HFFc6 (cell line): Measurements from ENCODE around the gene GDPD4. TPM values are rescaled to one million over a fixed set of nuclear protein-coding genes. Genes with fewer than 3 reads are reported as not detected.

ENCODE experiments used
- DNase-seq: peaks from one replicate; pipeline ENCODE4 v3.0.0-alpha.2; 2018
- H3K27ac Mint-ChIP-seq: 2 replicates; pipeline ENCODE4 v1.8.0; 2020; ENCODE audit warnings: mild to moderate bottlenecking, mixed read lengths
- H3K27me3 Mint-ChIP-seq: 2 replicates; pipeline ENCODE4 v1.8.0; 2021; ENCODE audit warnings: mild to moderate bottlenecking, moderate library complexity, mixed read lengths; ENCODE audit not compliant: insufficient read depth
- H3K36me3 Mint-ChIP-seq: 2 replicates; pipeline ENCODE4 v1.8.0; 2021; ENCODE audit warnings: low read depth, mixed read lengths
- H3K4me1 Mint-ChIP-seq: 2 replicates; pipeline ENCODE4 v1.8.0; 2020; ENCODE audit warnings: low read depth, mixed read lengths
- H3K4me3 Mint-ChIP-seq: 2 replicates; pipeline ENCODE4 v1.8.0; 2020; ENCODE audit warnings: mild to moderate bottlenecking, moderate library complexity, mixed read lengths
- H3K9me3 Mint-ChIP-seq: 2 replicates; pipeline ENCODE4 v1.8.0; 2020; ENCODE audit warnings: mild to moderate bottlenecking, mixed read lengths
- CTCF ChIP-seq: fragments of 200-600 bp; sonication (generic); IDR thresholded peaks from 2 replicates; pipeline ENCODE4 v1.5.0; 2021; ENCODE audit warnings: antibody characterized with exemption, mild to moderate bottlenecking
- total RNA-seq, 6 experiments: library from RNA; stranded (reverse); fragmentation: NEBNext Ultra II Directional; extraction: Animal tissue kit (Norgen Biotek cat#: 25700); gene quantifications; 2 replicates in 1 of 6; 3 replicates in 5 of 6; pipeline ENCODE4 v1.2.3, GENCODE V29; 2021

The GDPD4 gene
- total RNA-seq, 6 experiments from 2014 or later = not detected

DNA sequence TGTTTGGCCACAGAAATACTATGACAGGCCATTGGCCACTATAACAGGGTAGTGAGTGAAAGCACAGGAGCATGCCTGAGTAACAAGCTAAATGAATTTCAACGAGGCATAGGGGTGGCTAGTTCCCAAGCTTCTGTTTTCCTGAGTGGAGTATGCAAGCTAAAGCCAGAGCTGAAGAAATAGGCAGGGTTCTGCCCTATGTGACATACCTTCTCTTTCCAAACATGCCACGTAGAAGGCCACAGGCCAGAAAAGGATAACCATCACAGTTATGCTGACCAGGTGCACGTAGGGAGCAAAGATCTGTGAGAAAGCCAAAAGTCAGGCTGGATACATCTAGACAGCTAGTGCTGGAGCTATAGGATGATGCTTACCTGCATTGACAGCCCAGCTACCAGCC is 30.6 kb downstream of the GDPD4 start:
- Mint-ChIP-seq H3K27ac (no peak overlapping the region), H3K4me1 (peaks cover 36% of the 10 kb centered on the region), H3K36me3 (no peaks in the 10 kb centered on the region), H3K27me3 (no peaks in the 10 kb centered on the region), H3K4me3 (no peak overlapping the region), H3K9me3 (no peaks in the 10 kb centered on the region)
- no peak for TF ChIP-seq CTCF
- DNase-seq = no peak

DNA sequence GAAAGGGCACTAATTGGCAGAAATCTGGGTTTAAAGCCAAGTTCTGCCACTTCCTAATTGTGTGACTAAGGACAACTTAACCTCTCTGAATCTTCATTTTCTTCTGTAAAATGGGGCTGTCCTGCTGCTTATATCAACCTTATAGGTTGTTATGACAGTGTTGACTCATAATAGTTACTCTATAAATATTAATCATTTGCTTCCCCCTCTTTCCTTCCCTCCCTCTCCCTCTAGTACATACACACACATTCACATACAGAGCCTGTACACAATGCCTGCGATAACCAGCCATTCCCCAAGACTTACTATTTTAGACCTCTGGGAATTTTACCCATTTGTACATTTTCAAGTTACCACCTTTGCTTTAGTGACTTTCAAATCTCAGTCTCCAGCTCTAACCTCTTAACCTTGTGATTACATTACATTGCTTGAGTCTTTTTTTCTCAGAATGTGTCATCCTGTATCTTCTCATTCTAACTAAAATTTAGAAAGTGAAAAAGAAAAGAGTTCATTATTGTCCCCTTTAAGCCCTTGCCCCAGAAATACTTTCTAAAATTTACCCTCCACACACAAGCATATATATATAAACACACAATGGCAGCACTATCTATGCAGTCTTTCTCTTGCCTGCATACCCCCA is 31.9 kb downstream of the GDPD4 start:
- Mint-ChIP-seq H3K4me1 (peaks cover 40% of the 10 kb centered on the region), H3K36me3 (no peaks in the 10 kb centered on the region), H3K4me3 (no peak overlapping the region), H3K27me3 (no peaks in the 10 kb centered on the region), H3K9me3 (no peaks in the 10 kb centered on the region), H3K27ac (peak overlapping the region; percentile 88)
- DNase-seq = peak; percentile 27
- TF ChIP-seq CTCF = no peak

- Mint-ChIP-seq H3K27ac (peak overlapping the region; percentile 88), H3K4me3 (peak overlapping the region; percentile 70), H3K36me3 (peaks cover 8% of the 10 kb centered on the region), H3K27me3 (no peaks in the 10 kb centered on the region), H3K4me1 (peaks cover 40% of the 10 kb centered on the region), H3K9me3 (peaks cover 7% of the 10 kb centered on the region; the same call in 1 of the 2 replicates)
- TF ChIP-seq CTCF = no peak
- DNase-seq = peak; percentile 82
Observed at GRCh38 chr11:77267962-77268361, 33.5 kb downstream of the GDPD4 start.

- H3K27me3 Mint-ChIP-seq = no peaks in the 10 kb centered on the region
- TF ChIP-seq CTCF = no peak
- DNase-seq = no peak
- no peak overlapping the region for H3K4me3 Mint-ChIP-seq
- peaks cover 40% of the 10 kb centered on the region for H3K4me1 Mint-ChIP-seq
- H3K9me3 Mint-ChIP-seq = peaks cover 17% of the 10 kb centered on the region
- H3K36me3 Mint-ChIP-seq = peaks cover 19% of the 10 kb centered on the region
- no peak overlapping the region for H3K27ac Mint-ChIP-seq
Observed at GRCh38 chr11:77266766-77267165, 34.7 kb downstream of the GDPD4 start.

- no peak overlapping the region for H3K27ac Mint-ChIP-seq
- DNase-seq = no peak
- no peaks in the 10 kb centered on the region; the same call in 1 of the 2 replicates for H3K27me3 Mint-ChIP-seq
- no peak overlapping the region for H3K4me3 Mint-ChIP-seq
- H3K9me3 Mint-ChIP-seq = peaks cover 17% of the 10 kb centered on the region
- peaks cover 31% of the 10 kb centered on the region for H3K4me1 Mint-ChIP-seq
- TF ChIP-seq CTCF = no peak
- peaks cover 19% of the 10 kb centered on the region for H3K36me3 Mint-ChIP-seq
Observed at GRCh38 chr11:77262803-77263202, 38.7 kb downstream of the GDPD4 start.
